ENCODE data around the gene AHRR.

Gene AHRR

GRCh38 chr5:317086-317811 lies 4.3 kb upstream of the AHRR start:
- peak overlapping the region; percentile 54 for H3K27ac ChIP-seq (ENCODE audit: low read depth, low read length, poor library complexity, severe bottlenecking)
- H2AFZ ChIP-seq (ENCODE audit: low read length) = no peak overlapping the region
- no peaks in the 10 kb centered on the region for H3K9me3 ChIP-seq (ENCODE audit: low read length)
- no peaks in the 10 kb centered on the region for H3F3A ChIP-seq (ENCODE audit: insufficient read depth, low read length)
- H3K4me2 ChIP-seq (ENCODE audit: low read length) = no peak overlapping the region
- no peaks in the 10 kb centered on the region for H3K79me2 ChIP-seq (ENCODE audit: insufficient read depth, low read length)
- peaks cover 3% of the 10 kb centered on the region for H3K4me1 ChIP-seq (ENCODE audit: insufficient read depth, low read length, severe bottlenecking)
- TF ChIP-seq EZH2 (IDR thresholded peaks at IDR 0.05; ENCODE audit: borderline replicate concordance, low read length) (no peak), CTCF (IDR thresholded peaks at IDR 0.05; ENCODE audit: low read length) (peak; percentile 87)
- peaks cover 22% of the 10 kb centered on the region; the same call in 1 of the 2 replicates for H3K36me3 ChIP-seq (ENCODE audit: insufficient read depth, low read length)
- H3K9me2 ChIP-seq (ENCODE audit: low read depth, low read length) = no peaks in the 10 kb centered on the region
- no peak overlapping the region for H3K4me3 ChIP-seq (ENCODE audit: low read depth, low read length, poor library complexity, severe bottlenecking)
- no peaks in the 10 kb centered on the region for H3K27me3 ChIP-seq (ENCODE audit: insufficient read depth, low read length)
- no peaks in the 10 kb centered on the region for H4K20me1 ChIP-seq (ENCODE audit: insufficient read depth, low read length)
- H3K9ac ChIP-seq (ENCODE audit: low read length) = no peak overlapping the region

DNA sequence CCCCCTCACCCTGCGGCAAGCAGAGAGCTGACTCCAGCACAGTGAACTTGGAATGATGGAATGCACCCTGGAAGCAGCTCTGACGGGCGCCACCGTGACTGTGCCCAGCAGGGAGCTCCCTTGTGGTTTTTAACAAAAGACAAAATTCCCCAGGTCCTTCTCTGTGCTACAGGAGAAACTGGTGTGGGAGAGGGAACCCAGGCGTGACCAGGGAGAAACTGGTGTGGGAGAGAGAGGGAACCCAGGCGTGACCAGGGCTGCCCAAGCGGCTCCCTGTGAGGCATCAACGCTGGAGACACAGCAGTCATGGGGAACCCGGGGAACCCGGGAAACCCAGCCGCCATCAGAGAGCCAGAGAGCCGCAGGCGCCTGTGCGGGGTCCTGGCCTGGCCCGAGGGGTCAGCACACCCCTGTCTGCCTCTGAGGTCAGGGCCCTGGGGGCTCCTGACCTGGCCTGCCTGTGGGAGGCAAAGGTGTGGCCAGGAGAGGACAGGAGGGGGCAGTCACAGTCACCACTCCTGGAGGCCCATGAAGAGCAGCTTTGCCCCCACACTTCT lies 3.1 kb upstream of the AHRR start:
- Histone ChIP-seq H3K79me2 (ENCODE audit: insufficient read depth, low read length) (no peaks in the 10 kb centered on the region), H3K4me3 (ENCODE audit: low read depth, low read length, poor library complexity, severe bottlenecking) (no peak overlapping the region), H2AFZ (ENCODE audit: low read length) (no peak overlapping the region), H3K36me3 (ENCODE audit: insufficient read depth, low read length) (peaks cover 20% of the 10 kb centered on the region; the same call in 1 of the 2 replicates), H3K4me2 (ENCODE audit: low read length) (no peak overlapping the region), H3K9me3 (ENCODE audit: low read length) (no peaks in the 10 kb centered on the region), H3K27ac (ENCODE audit: low read depth, low read length, poor library complexity, severe bottlenecking) (peak overlapping the region; percentile 12), H3K4me1 (ENCODE audit: insufficient read depth, low read length, severe bottlenecking) (peaks cover 9% of the 10 kb centered on the region), H4K20me1 (ENCODE audit: insufficient read depth, low read length) (no peaks in the 10 kb centered on the region), H3F3A (ENCODE audit: insufficient read depth, low read length) (no peaks in the 10 kb centered on the region), H3K9ac (ENCODE audit: low read length) (no peak overlapping the region), H3K27me3 (ENCODE audit: insufficient read depth, low read length) (no peaks in the 10 kb centered on the region), H3K9me2 (ENCODE audit: low read depth, low read length) (no peaks in the 10 kb centered on the region)
- TF ChIP-seq CTCF (IDR thresholded peaks at IDR 0.05; ENCODE audit: low read length) (no peak), EZH2 (IDR thresholded peaks at IDR 0.05; ENCODE audit: borderline replicate concordance, low read length) (no peak)

- Histone ChIP-seq H3K4me2 (ENCODE audit: low read length) (no peak overlapping the region), H3K27me3 (ENCODE audit: insufficient read depth, low read length) (no peaks in the 10 kb centered on the region), H3K27ac (ENCODE audit: low read depth, low read length, poor library complexity, severe bottlenecking) (peak overlapping the region; percentile 12), H3K4me1 (ENCODE audit: insufficient read depth, low read length, severe bottlenecking) (peaks cover 12% of the 10 kb centered on the region), H3K79me2 (ENCODE audit: insufficient read depth, low read length) (no peaks in the 10 kb centered on the region), H2AFZ (ENCODE audit: low read length) (no peak overlapping the region), H3K9me3 (ENCODE audit: low read length) (no peaks in the 10 kb centered on the region), H3K36me3 (ENCODE audit: insufficient read depth, low read length) (peaks cover 21% of the 10 kb centered on the region; the same call in 1 of the 2 replicates), H4K20me1 (ENCODE audit: insufficient read depth, low read length) (no peaks in the 10 kb centered on the region), H3K9ac (ENCODE audit: low read length) (no peak overlapping the region; the same call in 1 of the 2 replicates), H3K9me2 (ENCODE audit: low read depth, low read length) (no peaks in the 10 kb centered on the region), H3K4me3 (ENCODE audit: low read depth, low read length, poor library complexity, severe bottlenecking) (no peak overlapping the region), H3F3A (ENCODE audit: insufficient read depth, low read length) (no peaks in the 10 kb centered on the region)
- TF ChIP-seq EZH2 (IDR thresholded peaks at IDR 0.05; ENCODE audit: borderline replicate concordance, low read length) = no peak
- no peak for TF ChIP-seq CTCF (IDR thresholded peaks at IDR 0.05; ENCODE audit: low read length)
Measured at GRCh38 chr5:318931-319601, 2.4 kb upstream of the AHRR start.
